Gastrocnemius medialis (tissue), 4 donors: ENCODE data around the gene TMEM131L. TPM values are rescaled to one million over a fixed set of nuclear protein-coding genes. Genes with fewer than 3 reads are reported as not detected.

ENCODE experiments used
- ATAC-seq, 2 donors: fragments of 150-250 bp; one replicate each; pipeline ENCODE4 v1.9.1; 2016
- DNase-seq, 2 donors: peaks; one replicate each; pipeline ENCODE4 v3.0.0-alpha.2; 2019
- H3K27ac ChIP-seq, 4 donors: fragments of 200-600 bp; sonication (generic); 1 replicate in 1 of 4; 2 replicates in 3 of 4; pipeline ENCODE4 v1.5.1; 2016 to 2018; ENCODE audit warnings: mild to moderate bottlenecking in 2 of 4, moderate library complexity in 1 of 4
- H3K27me3 ChIP-seq, 3 donors: fragments of 200-600 bp; sonication (generic) in 2 of 3; 1 replicate in 1 of 3; 2 replicates in 2 of 3; pipeline versions ENCODE4 v1.5.1 to v1.6.0; 2016 to 2019; ENCODE audit warnings: mild to moderate bottlenecking in 1 of 3, moderate library complexity in 1 of 3
- H3K36me3 ChIP-seq, 2 donors: fragments of 200-600 bp; sonication (generic) in 1 of 2; one replicate each; pipeline ENCODE4 v1.5.1; 2017 to 2018
- H3K4me1 ChIP-seq, 2 donors: fragments of 200-600 bp; sonication (generic) in 1 of 2; one replicate each; pipeline ENCODE4 v1.5.1; 2016 to 2017; ENCODE audit warnings: mild to moderate bottlenecking in 2 of 2
- H3K4me3 ChIP-seq, 4 donors: fragments of 200-600 bp; sonication (generic) in 3 of 4; 1 replicate in 1 of 4; 2 replicates in 3 of 4; pipeline ENCODE4 v1.5.1; 2016 to 2019; ENCODE audit warnings: mild to moderate bottlenecking in 2 of 4
- H3K9me3 ChIP-seq, 3 donors: fragments of 200-600 bp; sonication (generic) in 2 of 3; 1 replicate in 1 of 3; 2 replicates in 2 of 3; pipeline ENCODE4 v1.5.1; 2016 to 2019
- CTCF ChIP-seq, 5 experiments: fragments of 450-650 bp in 3 of 5; fragments of 200-600 bp in 2 of 5; sonication (generic) in 2 of 5; IDR thresholded peaks in 4 of 5; conservative IDR thresholded peaks in 1 of 5; 1 replicate in 4 of 5; 2 replicates in 1 of 5; pipeline ENCODE4 v1.5.1; 2016 to 2019; ENCODE audit warnings: antibody characterized with exemption in 5 of 5, mild to moderate bottlenecking in 3 of 5, moderate library complexity in 3 of 5
- POLR2A ChIP-seq, 2 donors: fragments of 450-650 bp; IDR thresholded peaks; one replicate each; pipeline ENCODE4 v1.6.1; 2017; ENCODE audit warnings: antibody characterized with exemption in 2 of 2, mild to moderate bottlenecking in 2 of 2, moderate library complexity in 2 of 2
- in situ Hi-C, 4 donors: fragments of 200-750 bp; cut with MboI; loops; one replicate each; pipeline versions ENCODE4 v1.15.0 to v1.8.0; 2017; ENCODE audit warnings: low sequenced_read_pairs in 4 of 4
- intact Hi-C: fragments of 100-400 bp; cut with DNase I; formaldehyde crosslinking; loops from one replicate; pipeline ENCODE4 v1.15.1; 2023; ENCODE audit warnings: low total_unique reads
- total RNA-seq, 4 donors: library from RNA; depleted of rRNA; stranded (reverse); fragments of >200 nt; gene quantifications; one replicate each; pipeline versions ENCODE4 v1.1.0 to v1.2.3, GENCODE V29; 2016

TMEM131L gene
- total RNA-seq, 4 donors from 2014 or later: 4.6 to 21.4 (median 9.5) TPM

DNA sequence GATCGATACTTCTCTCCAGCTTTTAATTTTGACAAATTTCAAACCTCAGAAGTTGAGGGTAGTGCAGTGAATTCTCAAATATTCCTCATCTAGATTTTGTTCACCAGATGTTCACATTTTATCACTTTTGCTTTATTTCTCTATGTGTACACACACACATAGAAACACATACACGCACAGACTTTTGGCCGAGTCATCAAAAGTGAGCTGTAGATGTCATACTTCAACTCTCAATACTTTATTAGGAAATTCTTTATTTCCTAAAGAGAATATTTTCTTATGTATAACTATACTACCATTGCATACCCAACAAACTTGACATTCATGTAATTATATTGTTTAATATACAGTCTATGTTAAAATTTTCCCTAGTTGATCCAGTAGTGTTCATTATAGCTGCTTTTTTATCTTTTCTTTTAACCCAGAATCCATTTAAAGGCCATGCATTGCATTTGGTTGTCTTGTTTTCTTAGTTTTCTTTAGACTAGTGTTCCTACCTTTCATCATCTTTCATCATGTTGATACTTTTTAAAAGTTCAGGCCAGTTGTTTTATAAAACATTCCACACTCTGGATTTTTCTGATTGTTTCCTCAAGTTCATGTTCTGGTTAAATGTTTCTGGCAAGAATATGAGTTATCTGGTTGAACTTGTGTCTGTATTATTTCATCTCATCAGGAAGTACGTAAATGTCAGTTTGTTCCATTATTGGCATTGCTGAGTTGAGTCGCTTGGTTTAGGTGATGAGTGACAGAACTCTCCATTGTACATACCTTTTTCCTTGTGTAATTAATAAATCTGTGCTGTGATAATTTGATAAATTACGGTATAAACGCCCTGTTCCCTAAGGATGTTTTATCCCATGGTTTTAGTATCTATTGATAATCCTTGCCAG, 123.8 kb downstream of the TMEM131L start:
- Histone ChIP-seq H3K4me3 (no peak overlapping the region), H3K27me3 (no peaks in the 10 kb centered on the region), H3K4me1 (peaks cover 13 to 16% of the 10 kb centered on the region in 2 donors), H3K27ac (no peak overlapping the region), H3K36me3 (peaks cover 0 to 23% of the 10 kb centered on the region in 2 donors), H3K9me3 (no peaks in the 10 kb centered on the region)
- in situ Hi-C loops: no loop called here
- TF ChIP-seq POLR2A (IDR thresholded peaks at IDR 0.05): no peak
- TF ChIP-seq CTCF (IDR thresholded peaks at IDR 0.05 in 4 of 5, conservative IDR thresholded peaks at IDR 0.05 in 1 of 5): no peak
- DNase-seq (no peak), ATAC-seq (no peak)
- intact Hi-C loops: no loop called here

- intact Hi-C loops: no loop called here
- Histone ChIP-seq H3K27ac (peak overlapping the region in 3 of 4 donors; percentile 18 to 74 (median 56)), H3K36me3 (peaks cover 0 to 29% of the 10 kb centered on the region in 2 donors), H3K9me3 (no peaks in the 10 kb centered on the region), H3K4me1 (peaks cover 11 to 16% of the 10 kb centered on the region in 2 donors), H3K27me3 (no peaks in the 10 kb centered on the region), H3K4me3 (no peak overlapping the region)
- DNase-seq: no peak
- peak in 1 of 2 donors; percentile 28 for ATAC-seq
- in situ Hi-C loops: no loop called here
- no peak for TF ChIP-seq POLR2A (IDR thresholded peaks at IDR 0.05)
- TF ChIP-seq CTCF (IDR thresholded peaks at IDR 0.05 in 4 of 5, conservative IDR thresholded peaks at IDR 0.05 in 1 of 5): no peak
These were observed 125.3 kb downstream of the TMEM131L start for GRCh38 chr4:153591441-153591840.

- H3K36me3 ChIP-seq: peaks cover 0 to 35% of the 10 kb centered on the region in 2 donors
- intact Hi-C loops: no loop called here
- in situ Hi-C loops: no loop called here
These were observed 125.9 kb downstream of the TMEM131L start for GRCh38 chr4:153592064-153592463.

DNA sequence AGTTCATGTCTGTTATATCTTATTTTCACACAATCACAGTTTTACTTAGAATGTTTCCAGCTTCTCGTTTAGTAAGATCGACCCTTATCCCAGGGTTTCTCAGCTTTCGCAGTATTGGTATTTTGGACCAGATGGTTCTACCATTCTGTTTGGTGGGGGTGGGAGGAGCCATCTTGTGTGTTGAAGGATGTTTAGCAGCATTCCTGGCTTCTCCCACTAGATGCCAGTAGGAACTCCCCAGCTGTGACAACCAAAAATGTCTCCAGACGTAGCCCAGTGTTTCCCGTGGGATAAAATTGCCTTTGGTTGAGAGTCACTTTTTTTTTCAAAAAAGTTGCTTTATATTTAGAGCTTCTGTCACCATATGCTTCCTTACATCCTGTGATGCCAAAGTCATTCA, 127.0 kb downstream of the TMEM131L start:
- in situ Hi-C loops: no loop called here
- ATAC-seq (no peak), DNase-seq (no peak)
- H3K9me3 ChIP-seq: no peaks in the 10 kb centered on the region
- peak overlapping the region; percentile 60 to 76 (median 74) for H3K27ac ChIP-seq
- H3K4me3 ChIP-seq: no peak overlapping the region
- no peaks in the 10 kb centered on the region for H3K27me3 ChIP-seq
- intact Hi-C loops: no loop called here
- H3K36me3 ChIP-seq: peaks cover 0 to 40% of the 10 kb centered on the region in 2 donors
- H3K4me1 ChIP-seq: peaks cover 11 to 16% of the 10 kb centered on the region in 2 donors
- TF ChIP-seq CTCF (IDR thresholded peaks at IDR 0.05 in 4 of 5, conservative IDR thresholded peaks at IDR 0.05 in 1 of 5) (no peak), POLR2A (IDR thresholded peaks at IDR 0.05) (no peak)

More at GRCh38 chr4:153592064-153592463, 125.9 kb downstream of the TMEM131L start:
- peaks cover 11 to 16% of the 10 kb centered on the region in 2 donors for H3K4me1 ChIP-seq
- DNase-seq (no peak), ATAC-seq (no peak)
- TF ChIP-seq CTCF (IDR thresholded peaks at IDR 0.05 in 4 of 5, conservative IDR thresholded peaks at IDR 0.05 in 1 of 5): no peak
- no peak for TF ChIP-seq POLR2A (IDR thresholded peaks at IDR 0.05)
- no peak overlapping the region for H3K4me3 ChIP-seq
- H3K9me3 ChIP-seq: no peaks in the 10 kb centered on the region
- H3K27me3 ChIP-seq: no peaks in the 10 kb centered on the region
- peak overlapping the region; percentile 1 to 76 (median 65) for H3K27ac ChIP-seq
